OCI-LY3 (cell line): Measurements from ENCODE around the gene EXOC4.

Experiments
- H2AFZ ChIP-seq: fragments of 200-600, 300-600 bp; shearing (Covaris generic); 2 replicates; pipeline ENCODE4 v1.6.0; 2014; ENCODE audit warnings: antibody characterized with exemption, low read depth, low read length
- H3K27ac ChIP-seq: fragments of 200-600, 300-600 bp; sonication (generic); 2 replicates; pipeline ENCODE4 v1.5.1; 2014; ENCODE audit warnings: mild to moderate bottlenecking, low read length, moderate library complexity, mixed read lengths
- H3K27me3 ChIP-seq: fragments of 200-600, 300-600 bp; sonication (generic); 2 replicates; pipeline ENCODE4 v1.6.1; 2014; ENCODE audit warnings: low read depth, low read length, mixed read lengths
- H3K36me3 ChIP-seq: fragments of 200-600, 300-600 bp; sonication (generic); replicated peaks from 2 replicates; pipeline ENCODE3; 2014; ENCODE audit warnings: low read depth, low read length, mixed read lengths
- H3K4me1 ChIP-seq: fragments of 300-600, 200-600 bp; sonication (generic); 2 replicates; pipeline ENCODE4 v1.6.1; 2014; ENCODE audit warnings: low read length, mixed read lengths
- H3K4me2 ChIP-seq: fragments of 200-600, 300-600 bp; sonication (generic); 2 replicates; pipeline ENCODE4 v1.6.1; 2014; ENCODE audit warnings: low read length, mixed read lengths
- H3K4me3 ChIP-seq: fragments of 300-600, 200-600 bp; sonication (generic); 2 replicates; pipeline ENCODE4 v1.5.1; 2014; ENCODE audit warnings: antibody characterized with exemption, mild to moderate bottlenecking, low read length, moderate library complexity
- H3K79me2 ChIP-seq: fragments of 300-600, 200-600 bp; shearing (Covaris generic); 2 replicates; pipeline ENCODE4 v1.6.1; 2014; ENCODE audit warnings: mild to moderate bottlenecking, low read length, mixed read lengths
- H3K9ac ChIP-seq: fragments of 300-600, 200-600 bp; shearing (Covaris generic); 2 replicates; pipeline ENCODE4 v1.6.0; 2014; ENCODE audit warnings: mild to moderate bottlenecking, low read length, moderate library complexity
- H3K9me3 ChIP-seq: fragments of 200-600, 300-600 bp; shearing (Covaris generic); 2 replicates; pipeline ENCODE4 v1.6.1; 2014; ENCODE audit warnings: low read length, mixed read lengths; ENCODE audit not compliant: insufficient read depth
- H4K20me1 ChIP-seq: fragments of 200-600, 300-600 bp; sonication (generic); 2 replicates; pipeline ENCODE4 v1.6.1; 2016; ENCODE audit warnings: low read length, mixed read lengths; ENCODE audit not compliant: insufficient read depth
- EZH2phosphoT487 ChIP-seq: fragments of 200-600 bp; shearing (Covaris generic); IDR thresholded peaks from 2 replicates; pipeline ENCODE4 v1.6.1; 2018; ENCODE audit warnings: antibody characterized with exemption, mixed run types, low read depth
- TF ChIP-seq, protein P1 (sequence below): fragments of 200-600, 300-600 bp; sonication (generic); IDR thresholded peaks from 2 replicates; pipeline ENCODE4 v1.5.1; 2014; ENCODE audit warnings: antibody characterized with exemption, low read length, low read depth

The EXOC4 gene

DNA sequence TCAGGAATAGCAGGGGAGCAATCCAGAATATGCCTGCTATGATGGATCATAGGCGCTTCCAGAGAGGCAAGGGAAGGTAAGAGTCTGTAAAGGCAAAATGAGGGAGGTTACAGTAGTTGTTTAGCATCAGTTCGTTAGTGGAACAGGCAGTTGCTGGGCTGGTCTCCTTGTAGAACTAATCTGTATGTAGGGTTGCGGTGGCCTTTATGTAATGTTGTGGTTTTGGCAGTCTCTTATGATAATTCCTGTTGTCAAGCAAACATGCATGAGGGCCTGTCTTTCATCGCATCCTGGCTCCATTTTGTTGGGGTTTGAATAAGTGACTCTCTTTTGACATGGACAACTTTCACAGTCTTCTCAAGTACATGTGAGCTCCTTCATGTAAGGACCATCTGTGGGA, 446.5 kb downstream of the EXOC4 start:
- Histone ChIP-seq H3K4me3 (no peak overlapping the region), H3K79me2 (no peaks in the 10 kb centered on the region), H3K36me3 (no peaks in the 10 kb centered on the region), H4K20me1 (no peaks in the 10 kb centered on the region), H3K9me3 (no peaks in the 10 kb centered on the region), H3K4me2 (no peak overlapping the region), H2AFZ (no peak overlapping the region), H3K27me3 (no peaks in the 10 kb centered on the region), H3K4me1 (no peaks in the 10 kb centered on the region), H3K27ac (no peak overlapping the region), H3K9ac (no peak overlapping the region)
- TF ChIP-seq, protein P1, sequence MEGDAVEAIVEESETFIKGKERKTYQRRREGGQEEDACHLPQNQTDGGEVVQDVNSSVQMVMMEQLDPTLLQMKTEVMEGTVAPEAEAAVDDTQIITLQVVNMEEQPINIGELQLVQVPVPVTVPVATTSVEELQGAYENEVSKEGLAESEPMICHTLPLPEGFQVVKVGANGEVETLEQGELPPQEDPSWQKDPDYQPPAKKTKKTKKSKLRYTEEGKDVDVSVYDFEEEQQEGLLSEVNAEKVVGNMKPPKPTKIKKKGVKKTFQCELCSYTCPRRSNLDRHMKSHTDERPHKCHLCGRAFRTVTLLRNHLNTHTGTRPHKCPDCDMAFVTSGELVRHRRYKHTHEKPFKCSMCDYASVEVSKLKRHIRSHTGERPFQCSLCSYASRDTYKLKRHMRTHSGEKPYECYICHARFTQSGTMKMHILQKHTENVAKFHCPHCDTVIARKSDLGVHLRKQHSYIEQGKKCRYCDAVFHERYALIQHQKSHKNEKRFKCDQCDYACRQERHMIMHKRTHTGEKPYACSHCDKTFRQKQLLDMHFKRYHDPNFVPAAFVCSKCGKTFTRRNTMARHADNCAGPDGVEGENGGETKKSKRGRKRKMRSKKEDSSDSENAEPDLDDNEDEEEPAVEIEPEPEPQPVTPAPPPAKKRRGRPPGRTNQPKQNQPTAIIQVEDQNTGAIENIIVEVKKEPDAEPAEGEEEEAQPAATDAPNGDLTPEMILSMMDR: no peak
- no peak for TF ChIP-seq EZH2phosphoT487

DNA sequence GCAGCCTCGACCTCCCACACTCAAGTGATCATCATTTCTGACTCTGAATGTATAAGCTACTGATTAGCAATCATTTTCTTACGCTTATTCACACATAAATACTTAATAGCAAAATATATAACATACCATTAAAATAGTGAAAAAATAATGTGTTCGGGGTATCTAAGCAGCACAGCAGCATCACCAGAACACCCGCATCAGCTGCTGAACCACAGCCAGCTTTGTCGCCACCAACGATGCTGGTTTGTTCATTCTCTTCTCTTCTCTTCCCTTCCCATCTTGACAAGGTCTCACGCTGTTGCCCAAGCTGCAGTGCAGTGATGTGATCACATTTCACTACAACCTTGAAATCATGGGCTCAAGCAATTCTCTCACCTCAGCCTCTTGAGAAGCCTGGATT, 449.2 kb downstream of the EXOC4 start:
- H3K4me1 ChIP-seq: no peaks in the 10 kb centered on the region
- H3K4me2 ChIP-seq: no peak overlapping the region
- no peaks in the 10 kb centered on the region for H4K20me1 ChIP-seq
- H3K79me2 ChIP-seq: no peaks in the 10 kb centered on the region
- no peak overlapping the region for H3K4me3 ChIP-seq
- H3K27ac ChIP-seq: no peak overlapping the region
- no peaks in the 10 kb centered on the region for H3K27me3 ChIP-seq
- no peaks in the 10 kb centered on the region for H3K36me3 ChIP-seq
- TF ChIP-seq EZH2phosphoT487: no peak
- TF ChIP-seq, protein P1: no peak
- H3K9ac ChIP-seq: no peak overlapping the region
- no peak overlapping the region for H2AFZ ChIP-seq
- no peaks in the 10 kb centered on the region for H3K9me3 ChIP-seq

DNA sequence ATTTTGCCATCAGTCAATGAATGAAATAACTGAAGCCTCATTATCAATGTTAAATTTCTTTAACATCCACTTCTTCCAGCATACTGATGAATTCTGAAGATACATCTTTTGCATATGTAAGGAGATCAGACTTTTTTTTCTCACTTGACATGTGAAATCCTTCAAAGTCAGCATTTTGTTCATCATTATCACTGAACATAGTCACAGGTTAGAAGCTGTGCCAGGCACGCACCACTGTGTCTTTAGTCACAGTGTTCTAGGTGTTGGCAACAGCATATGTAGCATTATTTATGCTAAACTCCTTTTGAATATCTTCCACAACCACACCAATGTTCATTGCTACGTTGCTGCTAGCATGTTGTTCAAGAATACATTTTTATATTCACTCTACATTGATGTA, 450.1 kb downstream of the EXOC4 start:
- Histone ChIP-seq H3K27me3 (no peaks in the 10 kb centered on the region), H3K36me3 (no peaks in the 10 kb centered on the region), H3K27ac (no peak overlapping the region), H3K9ac (no peak overlapping the region), H3K79me2 (no peaks in the 10 kb centered on the region), H3K9me3 (no peaks in the 10 kb centered on the region), H3K4me1 (no peaks in the 10 kb centered on the region), H3K4me2 (no peak overlapping the region), H4K20me1 (no peaks in the 10 kb centered on the region), H2AFZ (no peak overlapping the region), H3K4me3 (no peak overlapping the region)
- TF ChIP-seq, protein P1: no peak
- TF ChIP-seq EZH2phosphoT487: no peak

DNA sequence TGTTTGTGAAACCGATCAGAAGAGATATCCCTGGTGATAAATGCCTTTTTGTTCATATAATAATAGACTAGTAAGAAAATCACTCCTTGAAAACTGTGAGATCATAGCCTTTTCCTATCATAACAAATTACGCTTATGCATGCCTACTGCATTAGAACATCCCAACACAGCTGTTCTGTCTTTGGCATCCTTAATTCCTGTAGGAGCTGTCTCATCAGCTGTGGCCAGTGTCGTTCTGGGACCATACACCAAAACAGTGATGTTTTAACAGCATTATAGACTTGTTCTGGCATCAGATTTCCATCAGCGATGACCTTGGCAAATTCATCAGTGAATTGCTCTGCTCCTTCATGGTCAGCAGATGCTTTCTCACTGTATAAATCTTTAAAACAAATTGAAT, 450.7 kb downstream of the EXOC4 start:
- Histone ChIP-seq H2AFZ (no peak overlapping the region), H3K4me1 (no peaks in the 10 kb centered on the region), H4K20me1 (no peaks in the 10 kb centered on the region), H3K36me3 (no peaks in the 10 kb centered on the region), H3K9me3 (no peaks in the 10 kb centered on the region), H3K9ac (no peak overlapping the region), H3K27me3 (no peaks in the 10 kb centered on the region), H3K4me2 (no peak overlapping the region), H3K27ac (no peak overlapping the region), H3K79me2 (no peaks in the 10 kb centered on the region), H3K4me3 (no peak overlapping the region)
- TF ChIP-seq EZH2phosphoT487: no peak
- TF ChIP-seq, protein P1: no peak
